Ectodermal cell (in vitro differentiated cells): Measurements from ENCODE around the gene IBA57.

Source experiments
- H3K27ac ChIP-seq: 2 replicates; pipeline ENCODE4 v1.7.0; 2013; ENCODE audit warnings: mild to moderate bottlenecking, low read depth, low read length; ENCODE audit not compliant: insufficient read depth, poor library complexity, severe bottlenecking
- H3K27me3 ChIP-seq: 2 replicates; pipeline ENCODE4 v1.7.0; 2013; ENCODE audit warnings: mild to moderate bottlenecking, low read length; ENCODE audit not compliant: insufficient read depth, control insufficient read depth, poor library complexity, severe bottlenecking
- H3K36me3 ChIP-seq: one replicate; pipeline ENCODE4 v1.7.0; 2013; ENCODE audit warnings: low read length; ENCODE audit not compliant: control insufficient read depth, insufficient read depth
- H3K4me1 ChIP-seq: one replicate; pipeline ENCODE4 v1.7.0; 2013; ENCODE audit warnings: low read length; ENCODE audit not compliant: control insufficient read depth, insufficient read depth
- H3K4me3 ChIP-seq: 2 replicates; pipeline ENCODE4 v1.7.0; 2013; ENCODE audit warnings: low read depth, low read length, control low read depth; ENCODE audit not compliant: insufficient read depth
- H3K9me3 ChIP-seq: 2 replicates; pipeline ENCODE4 v1.7.0; 2013; ENCODE audit warnings: mild to moderate bottlenecking, low read length, moderate library complexity; ENCODE audit not compliant: control insufficient read depth
- WGBS, 2 experiments: methylation state at CpG; one replicate each; pipeline ENCODE4 v1.1.7; 2013; ENCODE audit warnings: missing lambda C conversion rate in 2 of 2; 5-methylcytosine and 5-hydroxymethylcytosine counted together

The IBA57 gene

DNA sequence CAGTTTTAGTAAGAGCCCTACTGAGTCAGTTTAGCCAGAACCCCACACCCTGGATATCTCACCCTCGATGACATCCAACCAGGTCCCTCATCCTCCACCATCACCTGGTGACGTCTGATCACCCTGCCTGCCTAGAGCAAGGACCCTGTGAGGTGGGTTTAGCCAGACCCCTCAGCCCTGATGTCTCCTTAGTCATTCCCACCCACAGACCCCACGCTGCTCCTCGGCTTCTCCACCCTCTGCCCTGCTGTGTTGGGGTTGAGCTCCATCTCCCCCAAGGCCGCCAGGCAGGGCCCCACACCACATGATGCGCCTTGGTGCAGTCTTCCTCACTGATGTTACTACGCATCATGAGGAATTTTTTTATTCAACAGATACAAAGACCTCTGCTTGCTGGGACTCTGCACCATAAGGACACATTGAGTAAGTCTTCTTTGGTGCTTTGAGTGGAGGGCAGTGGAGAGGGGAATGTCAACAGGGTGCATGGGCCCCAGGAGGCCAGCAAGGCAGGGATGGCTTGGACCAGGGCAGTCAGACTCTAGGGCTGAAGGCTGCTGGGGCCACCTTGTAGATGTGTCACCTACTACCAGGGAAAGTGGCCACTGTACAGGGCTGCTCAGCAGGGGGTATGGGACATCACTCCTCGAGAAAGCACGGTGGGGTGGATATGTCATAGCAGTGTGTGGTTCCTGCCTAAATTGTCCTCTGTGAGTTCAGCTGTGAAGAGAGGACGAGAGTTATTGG, 1.7 kb upstream of the IBA57 start:
- no peaks in the 10 kb centered on the region for H3K9me3 ChIP-seq
- 95 to 98% methylated on average over 10 of the region's 10 CpGs for WGBS, 2 experiments
- H3K36me3 ChIP-seq, result no peaks in the 10 kb centered on the region
- H3K27me3 ChIP-seq, result peaks cover 18% of the 10 kb centered on the region
- peaks cover 11% of the 10 kb centered on the region for H3K4me1 ChIP-seq
- no peak overlapping the region for H3K27ac ChIP-seq
- H3K4me3 ChIP-seq, result no peak overlapping the region

DNA sequence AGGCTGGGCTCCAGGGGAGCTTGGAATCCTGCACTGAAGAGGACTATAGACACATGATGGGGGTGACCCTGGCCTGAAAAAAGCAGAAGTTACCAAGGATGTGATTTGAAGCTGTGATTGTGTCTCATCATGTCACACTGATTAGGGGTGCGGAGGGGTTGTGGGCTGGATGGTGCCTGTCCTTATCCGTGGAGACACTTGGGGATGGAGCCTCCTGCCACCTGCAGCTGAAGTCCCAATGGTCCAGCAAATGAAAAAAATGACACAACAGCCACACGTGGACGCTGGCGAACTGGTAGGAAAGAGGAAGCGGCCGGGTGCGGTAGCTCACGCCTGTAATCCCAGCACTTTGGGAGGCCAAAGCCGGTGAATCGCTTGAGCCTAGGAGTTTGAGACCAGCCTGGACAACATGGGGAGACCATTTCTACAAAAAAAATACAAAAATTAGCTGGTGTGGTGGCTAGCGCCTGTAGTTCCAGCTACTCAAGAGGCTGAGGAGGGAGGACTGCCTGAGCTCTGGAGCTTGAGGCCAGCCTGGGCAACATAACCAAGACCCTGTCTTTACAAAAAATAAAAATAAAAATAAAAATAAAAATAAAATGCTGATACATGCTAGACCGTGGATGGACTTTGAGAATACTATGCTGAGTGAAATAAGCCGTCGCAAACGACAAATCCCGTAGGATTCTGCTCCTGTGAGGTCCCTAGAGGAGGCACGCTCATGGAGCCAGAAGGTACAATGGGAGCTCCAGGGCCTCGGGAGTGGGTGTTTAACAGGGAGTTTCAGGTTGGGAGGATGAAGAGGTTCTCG, 838 bp upstream of the IBA57 start:
- H3K36me3 ChIP-seq, result no peaks in the 10 kb centered on the region
- peak overlapping the region; percentile 71 for H3K4me3 ChIP-seq
- H3K4me1 ChIP-seq, result peaks cover 11% of the 10 kb centered on the region
- H3K27me3 ChIP-seq, result peaks cover 10% of the 10 kb centered on the region
- no peaks in the 10 kb centered on the region for H3K9me3 ChIP-seq
- no peak overlapping the region for H3K27ac ChIP-seq
- 70 to 71% methylated on average over 20 of the region's 20 CpGs for WGBS, 2 experiments

DNA sequence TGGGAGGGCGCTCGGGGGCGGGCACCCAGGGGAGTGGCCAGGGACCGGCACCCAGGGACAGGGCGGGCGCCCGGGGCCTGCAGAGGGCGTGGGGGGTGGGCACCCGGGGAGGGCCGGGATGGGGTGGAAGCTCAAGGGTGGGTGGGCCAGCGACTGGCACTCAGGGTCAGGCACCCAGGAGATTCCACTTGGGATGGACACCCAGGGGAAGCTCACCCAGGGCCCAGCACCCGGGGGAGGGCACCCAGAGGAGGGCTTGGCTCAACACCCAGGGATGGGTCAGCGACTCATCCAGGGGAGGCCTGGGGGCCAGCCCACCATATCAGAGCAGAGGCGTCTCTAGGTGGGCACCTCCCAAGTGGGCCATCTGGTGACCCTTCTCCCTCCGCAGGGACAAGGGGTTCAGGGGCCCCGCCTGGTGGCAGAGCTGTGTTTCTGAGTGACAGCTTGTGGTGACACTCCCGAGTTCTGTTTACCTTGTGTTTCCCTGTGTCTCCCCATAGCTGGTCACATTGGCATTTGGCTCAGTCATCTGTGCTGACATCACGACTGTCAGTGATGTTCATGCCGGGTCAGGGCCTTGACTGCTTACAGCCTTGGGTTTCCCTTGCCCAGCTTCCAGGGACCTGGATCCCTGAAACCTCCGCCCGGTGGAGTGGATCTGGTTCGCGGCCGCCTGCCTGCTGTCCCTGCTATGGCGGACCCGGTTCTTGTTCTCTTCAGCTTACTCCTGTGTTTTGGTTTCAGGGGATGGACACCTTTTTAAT, 749 bp downstream of the IBA57 start:
- Histone ChIP-seq H3K9me3 (no peaks in the 10 kb centered on the region), H3K4me3 (peak overlapping the region; percentile 71), H3K4me1 (peaks cover 11% of the 10 kb centered on the region), H3K36me3 (no peaks in the 10 kb centered on the region), H3K27me3 (no peaks in the 10 kb centered on the region), H3K27ac (peak overlapping the region; percentile 99)
- 27 to 29% methylated on average over 26 of the region's 26 CpGs for WGBS, 2 experiments

DNA sequence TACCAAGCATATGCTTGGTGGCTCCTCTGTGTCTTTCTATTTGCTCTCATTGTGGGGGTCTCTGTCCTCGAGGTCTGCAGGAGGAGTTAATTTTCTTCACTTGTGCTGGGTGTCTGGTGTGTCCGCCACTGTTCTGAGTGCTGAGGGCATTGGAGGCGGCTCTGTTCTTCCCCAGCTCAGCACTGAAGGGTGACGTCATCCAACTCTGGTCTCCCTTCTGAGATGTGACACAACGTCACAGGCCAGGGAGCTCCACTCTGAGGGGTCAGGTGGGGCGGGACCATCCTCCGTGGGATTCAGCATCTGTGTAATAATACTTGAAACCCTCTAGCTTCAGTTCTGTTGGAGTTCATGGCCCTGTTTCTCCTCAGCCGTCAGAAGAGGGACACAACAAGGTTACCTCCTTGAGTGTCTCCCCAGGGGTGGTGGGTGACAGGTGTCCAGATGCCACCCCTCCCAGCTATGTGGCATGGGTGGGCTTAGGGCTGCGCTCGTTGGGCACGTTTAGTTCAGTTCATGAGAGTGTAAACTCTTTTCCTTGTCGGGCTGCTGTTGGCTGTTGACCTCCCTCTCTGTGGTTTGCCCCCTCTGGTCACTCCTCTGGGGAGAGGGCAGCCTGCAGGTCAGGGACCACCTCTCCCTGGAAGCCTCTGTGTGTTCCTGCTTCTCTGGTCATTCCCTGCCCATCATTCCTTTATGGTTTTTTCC, 3.1 kb downstream of the IBA57 start:
- Histone ChIP-seq H3K9me3 (no peaks in the 10 kb centered on the region), H3K27ac (no peak overlapping the region), H3K4me3 (no peak overlapping the region), H3K27me3 (no peaks in the 10 kb centered on the region), H3K36me3 (no peaks in the 10 kb centered on the region), H3K4me1 (no peaks in the 10 kb centered on the region)
- 91 to 95% methylated on average over 12 of the region's 12 CpGs for WGBS, 2 experiments

DNA sequence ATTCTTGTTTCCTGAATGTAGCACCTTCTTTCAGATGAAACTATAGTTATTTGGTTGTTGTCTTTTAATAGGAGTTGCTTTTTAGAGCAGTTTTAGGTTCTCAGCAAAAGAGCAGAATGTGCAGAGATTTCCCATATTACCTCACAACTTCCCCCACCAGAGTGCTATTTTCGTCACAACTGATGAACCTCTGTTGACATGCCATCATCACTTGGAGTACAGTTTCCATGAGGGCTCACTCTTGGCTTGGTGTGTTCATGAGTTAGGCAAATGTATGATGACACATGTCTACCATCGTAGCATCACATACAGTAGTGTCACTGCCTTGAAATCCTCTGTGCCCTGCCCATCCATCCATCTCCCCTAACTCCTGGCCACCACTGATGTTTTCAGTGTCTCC, 3.7 kb downstream of the IBA57 start:
- no peaks in the 10 kb centered on the region for H3K4me1 ChIP-seq
- H3K27me3 ChIP-seq, result no peaks in the 10 kb centered on the region
- WGBS, 2 experiments, result 89 to 94% methylated on average over 2 of the region's 2 CpGs
- H3K27ac ChIP-seq, result no peak overlapping the region
- H3K36me3 ChIP-seq, result no peaks in the 10 kb centered on the region
- no peak overlapping the region for H3K4me3 ChIP-seq
- no peaks in the 10 kb centered on the region for H3K9me3 ChIP-seq

DNA sequence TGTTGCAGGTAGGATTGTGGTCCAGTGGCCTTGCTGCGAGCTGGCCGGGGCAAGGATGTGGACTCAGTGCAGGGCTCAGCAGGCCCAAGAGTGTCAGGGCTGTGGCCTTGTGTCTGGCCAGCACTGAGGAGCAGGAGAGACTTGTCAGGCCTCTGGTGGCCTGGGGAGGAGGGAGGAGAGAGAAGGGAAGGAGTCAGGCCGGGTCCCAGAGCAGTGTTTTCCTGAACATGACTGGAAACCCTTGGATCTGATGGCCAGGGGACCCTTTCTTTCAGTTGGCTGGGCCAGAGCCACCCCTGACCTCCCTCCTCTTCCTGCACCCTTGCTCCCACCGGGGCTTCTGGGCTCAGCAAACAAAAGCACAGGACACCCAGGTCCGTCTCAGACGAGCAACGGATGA, 5.1 kb downstream of the IBA57 start:
- Histone ChIP-seq H3K9me3 (no peaks in the 10 kb centered on the region), H3K4me3 (no peak overlapping the region), H3K27me3 (no peaks in the 10 kb centered on the region), H3K27ac (no peak overlapping the region), H3K4me1 (no peaks in the 10 kb centered on the region), H3K36me3 (no peaks in the 10 kb centered on the region)
- WGBS, 2 experiments, result 88% methylated on average over 7 of the region's 7 CpGs

DNA sequence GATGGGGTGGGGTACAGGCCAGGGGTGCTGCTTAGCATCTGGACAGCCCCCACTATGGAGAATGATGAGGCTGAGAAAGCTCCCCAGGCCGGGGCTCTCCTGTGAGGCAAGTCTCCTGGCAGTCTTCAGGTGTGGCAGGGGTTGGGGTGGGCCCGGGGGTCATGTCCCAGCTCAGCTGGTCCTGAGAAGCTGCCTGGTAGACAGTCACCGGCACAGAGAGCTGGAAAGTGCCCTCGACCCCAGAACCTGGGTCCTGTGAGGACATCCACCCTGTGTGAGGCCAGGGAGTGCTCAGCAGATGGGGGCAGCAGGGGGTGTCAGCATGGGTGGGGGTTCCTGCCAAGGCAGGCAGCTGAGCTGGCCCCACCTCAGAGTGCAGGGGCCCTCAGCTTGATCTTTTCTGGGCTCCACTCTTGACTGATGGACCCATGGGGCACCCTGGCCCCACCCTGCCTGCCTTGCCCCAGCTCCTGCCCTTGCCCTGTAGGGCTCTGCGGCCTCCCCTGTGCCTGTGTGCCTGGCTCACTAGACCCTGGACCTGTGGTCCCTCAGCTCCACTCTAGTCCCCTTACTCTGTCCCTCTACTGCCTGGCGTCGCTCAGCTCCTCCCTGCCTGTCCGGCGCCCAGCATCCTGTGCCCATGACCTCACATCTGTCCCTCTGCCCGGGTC, 5.8 kb downstream of the IBA57 start:
- H3K9me3 ChIP-seq, result no peaks in the 10 kb centered on the region
- no peak overlapping the region for H3K4me3 ChIP-seq
- no peak overlapping the region for H3K27ac ChIP-seq
- no peaks in the 10 kb centered on the region for H3K36me3 ChIP-seq
- H3K4me1 ChIP-seq, result no peaks in the 10 kb centered on the region
- 82 to 83% methylated on average over 10 of the region's 10 CpGs for WGBS, 2 experiments
- H3K27me3 ChIP-seq, result no peaks in the 10 kb centered on the region

DNA sequence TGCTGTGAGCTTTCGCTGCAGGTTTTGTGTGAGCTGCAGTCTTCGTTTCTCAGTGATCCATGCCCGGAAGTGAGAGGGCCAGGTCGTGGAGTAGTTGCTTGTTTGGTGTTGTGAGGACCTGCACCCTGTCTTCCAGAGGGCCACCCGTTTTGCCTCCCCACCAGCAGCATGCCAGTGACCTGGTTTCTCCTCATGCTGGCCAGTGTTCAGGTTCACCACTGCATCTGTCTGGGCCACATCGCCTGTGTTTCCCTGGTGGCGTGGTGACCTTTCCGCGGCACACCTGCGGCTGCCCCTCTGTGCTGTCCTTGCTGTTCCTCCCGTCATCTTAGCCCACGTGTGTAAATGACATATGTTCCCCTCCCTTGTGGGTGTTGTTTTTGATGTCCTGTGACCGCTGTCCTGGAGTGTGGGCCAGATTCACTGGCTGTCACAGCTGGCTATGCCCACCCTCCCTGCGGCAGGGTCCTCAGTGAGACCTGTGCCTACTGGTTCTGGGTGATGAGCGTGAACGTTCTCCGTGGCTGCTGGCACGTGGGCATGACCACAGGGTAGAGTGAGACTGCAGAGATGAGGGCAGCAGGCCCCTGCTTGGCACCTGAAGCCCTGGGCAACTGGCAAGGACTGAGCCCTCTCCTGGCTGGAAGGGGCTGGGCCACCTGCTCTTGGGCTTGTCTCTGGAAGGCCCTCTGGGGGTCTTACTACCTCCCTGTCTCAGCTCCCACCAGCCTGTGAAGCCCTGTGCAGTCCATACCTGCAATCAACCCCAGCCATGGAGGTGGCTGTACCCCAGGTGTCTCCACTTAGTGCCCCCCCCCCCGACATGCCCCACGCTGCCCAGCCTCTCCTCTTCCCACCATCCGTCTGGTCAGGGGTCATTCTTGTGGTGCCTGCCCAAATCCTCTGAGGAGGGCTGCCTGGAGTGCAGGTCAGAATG, 7.3 kb downstream of the IBA57 start:
- H3K27ac ChIP-seq, result no peak overlapping the region
- H3K27me3 ChIP-seq, result no peaks in the 10 kb centered on the region
- no peak overlapping the region for H3K4me3 ChIP-seq
- H3K9me3 ChIP-seq, result no peaks in the 10 kb centered on the region
- H3K4me1 ChIP-seq, result no peaks in the 10 kb centered on the region
- H3K36me3 ChIP-seq, result no peaks in the 10 kb centered on the region
- WGBS, 2 experiments, result 92 to 93% methylated on average over 20 to 21 of the region's 21 CpGs
